GM19467 (cell line): ENCODE data around the gene HACD4.
"Not testable (repeated sequence)": the region's sequence is repeated elsewhere in the genome, so short reads cannot be mapped to it uniquely, and the experiment has no call there.

Source experiments
- ATAC-seq: cut with Tn5 transposase; IDR thresholded peaks from one replicate; pipeline ENCODE4 v1.9.1; 2021; ENCODE audit warnings: mild to moderate bottlenecking, moderate library complexity; ENCODE audit not compliant: unreplicated experiment

Gene HACD4

GRCh38 chr9:20973246-20973947, 58.0 kb downstream of the HACD4 start:
- ATAC-seq, result not testable (repeated sequence)

- ATAC-seq, result no peak
These were observed 58.8 kb downstream of the HACD4 start for GRCh38 chr9:20972684-20973083.

- no peak for ATAC-seq
These were observed 68.8 kb downstream of the HACD4 start for GRCh38 chr9:20962536-20963225.

- no peak for ATAC-seq
These were observed 80.7 kb downstream of the HACD4 start for GRCh38 chr9:20950707-20951106.
